GM12878 (cell line): ENCODE measurements around the gene PGAP6. TPM values are rescaled to one million over a fixed set of nuclear protein-coding genes. Genes with fewer than 3 reads are reported as not detected.

Experiments used
- ATAC-seq: fragments of 200-7000 bp; cut with Tn5 transposase; 3 replicates; pipeline ENCODE4 v1.9.1; 2020; ENCODE audit warnings: mild to moderate bottlenecking, moderate library complexity
- BruUV-seq: library from RNA; stranded (reverse); fragments of 400-500 nt; replicated peaks from 2 replicates; lab custom pipeline; 2021; lab: Mats Ljungman, UMichigan
- CTCF ChIA-PET: fragments of 300-600 bp; sonication (Branson Sonifier 250); formaldehyde crosslinking; extraction: SDS; loops from one replicate; lab custom pipeline; 2021; ENCODE audit warnings: inconsistent platforms; lab: Yijun Ruan, JAX
- POLR2A ChIA-PET: fragments of 350-600 bp; formaldehyde crosslinking; extraction: SDS; loops from one replicate; lab custom pipeline; 2021; ENCODE audit warnings: inconsistent platforms; lab: Charles Lee
- RAD21 ChIA-PET: fragments of 300-600 bp; sonication (Branson Sonifier 250); formaldehyde crosslinking; loops from one replicate; lab custom pipeline; 2023; ENCODE audit warnings: antibody characterized with exemption; ENCODE audit not compliant: unreplicated experiment; lab: Charles Lee
- SMC1A ChIA-PET: fragments of 300-600 bp; sonication (Branson Sonifier 250); formaldehyde crosslinking; loops from one replicate; lab custom pipeline; 2023; ENCODE audit not compliant: unreplicated experiment, uncharacterized antibody; lab: Charles Lee
- DNase-seq: peaks from one replicate; pipeline ENCODE4 v3.0.0-alpha.2; 2011; ENCODE audit warnings: low read depth, low spot score
- FAIRE-seq: peaks from 3 replicates; lab custom pipeline; 2011; peaks lifted over from hg19 to GRCh38; lab: Jason Lieb, UNC
- H2AFZ ChIP-seq: 2 replicates; pipeline ENCODE4 v1.6.0; 2011; ENCODE audit warnings: low read depth, low read length, control low read depth; ENCODE audit not compliant: control insufficient read depth
- H3K27ac ChIP-seq: 2 replicates; pipeline ENCODE4 v1.5.1; 2011; ENCODE audit warnings: control low read depth; ENCODE audit not compliant: control insufficient read depth, insufficient read depth
- H3K27me3 ChIP-seq, 2 experiments: replicated peaks in 1 of 2; 2 replicates each; pipeline versions ENCODE4 v1.6.0 to v1.6.1; 2011; ENCODE audit warnings: low read length in 1 of 2; ENCODE audit not compliant: control insufficient read depth in 2 of 2, insufficient read depth in 2 of 2
- H3K36me3 ChIP-seq, 2 experiments: 2 replicates each; pipeline ENCODE4 v1.5.1; 2011; ENCODE audit warnings: low read length in 1 of 2; ENCODE audit not compliant: control insufficient read depth in 2 of 2, insufficient read depth in 2 of 2
- H3K4me1 ChIP-seq: 2 replicates; pipeline ENCODE4 v1.6.1; 2011; ENCODE audit warnings: mild to moderate bottlenecking, low read length, moderate library complexity, mixed read lengths; ENCODE audit not compliant: control insufficient read depth, insufficient read depth
- H3K4me2 ChIP-seq: 2 replicates; pipeline ENCODE4 v1.6.0; 2011; ENCODE audit warnings: control low read depth; ENCODE audit not compliant: control insufficient read depth, insufficient read depth
- H3K4me3 ChIP-seq: fragments of 200-600 bp; sonication (generic); 2 replicates; pipeline ENCODE4 v1.5.1; 2016
- H3K79me2 ChIP-seq: 2 replicates; pipeline ENCODE4 v1.6.0; 2011; ENCODE audit warnings: low read length; ENCODE audit not compliant: control insufficient read depth, insufficient read depth
- H3K9ac ChIP-seq: 2 replicates; pipeline ENCODE4 v1.8.0; 2011; ENCODE audit warnings: low read length, control low read depth, mixed read lengths; ENCODE audit not compliant: control insufficient read depth, insufficient read depth
- H3K9me3 ChIP-seq: replicated peaks from 3 replicates; pipeline ENCODE4 v1.5.1; 2011; ENCODE audit warnings: mild to moderate bottlenecking, low read length; ENCODE audit not compliant: control insufficient read depth, insufficient read depth
- H4K20me1 ChIP-seq: 2 replicates; pipeline ENCODE4 v1.6.0; 2011; ENCODE audit not compliant: control insufficient read depth, insufficient read depth
- BHLHE40 ChIP-seq, 2 experiments: fragments of 450-650 bp in 1 of 2; IDR thresholded peaks; 2 replicates each; pipeline ENCODE4 v1.6.1; 2011 to 2017; ENCODE audit warnings: low read depth in 2 of 2, borderline replicate concordance in 1 of 2, improper control_type of control experiment in 1 of 2, low read length in 1 of 2, mild to moderate bottlenecking in 1 of 2
- GATAD2B ChIP-seq: fragments of 450-650 bp; conservative IDR thresholded peaks from 2 replicates; pipeline ENCODE4 v1.6.1; 2017; ENCODE audit warnings: low read depth, mild to moderate bottlenecking, moderate library complexity
- IKZF1 ChIP-seq: fragments of 450-650 bp; conservative IDR thresholded peaks from 2 replicates; pipeline ENCODE4 v1.6.1; 2017; ENCODE audit warnings: antibody characterized with exemption, mild to moderate bottlenecking
- POLR2AphosphoS2 ChIP-seq: IDR thresholded peaks from 2 replicates; pipeline ENCODE4 v1.6.1; 2011; ENCODE audit warnings: low read depth, mild to moderate bottlenecking, low read length, improper control_type of control experiment, moderate library complexity
- RB1 ChIP-seq: fragments of 450-650 bp; formaldehyde crosslinking; IDR thresholded peaks from 2 replicates; pipeline ENCODE4 v1.6.1; 2017; ENCODE audit warnings: mild to moderate bottlenecking, borderline replicate concordance
- WGBS: methylation state at CpG from one replicate; pipeline ENCODE4 v1.1.6; 2016; ENCODE audit warnings: low lambda C conversion rate; ENCODE audit not compliant: insufficient replicate concordance, insufficient coverage; ENCODE audit errors: missing lambda C conversion rate; 5-methylcytosine and 5-hydroxymethylcytosine counted together
- in situ Hi-C: fragments of 300-500 bp; cut with MboI; formaldehyde crosslinking; loops from 9 replicates; pipeline ENCODE4 v1.14.3; 2018; ENCODE audit warnings: mixed read lengths
- intact Hi-C: fragments of 100-400 bp; cut with micrococcal nuclease; formaldehyde crosslinking; loops from one replicate; pipeline ENCODE4 v1.14.2; 2022; ENCODE audit not compliant: unreplicated experiment
- polyA plus RNA-seq, 11 experiments: library from polyadenylated mRNA; depleted of rRNA in 4 of 11; unstranded in 6 of 11; stranded (reverse) in 5 of 11; fragments of >200 nt; fragmentation: Nextera tagmentation in 4 of 11; fragmentation: Illumina TruSeq in 1 of 11; extraction: Ambion mirVana in 4 of 11; extraction: Trizol in 1 of 11; gene quantifications; 1 replicate in 1 of 11; 2 replicates in 10 of 11; pipeline versions ENCODE4 v1.2.1 to v1.2.3, GENCODE V29; 2011 to 2016; ENCODE audit warnings: inconsistent platforms in 2 of 11, missing spikeins in 2 of 11, low read depth in 1 of 11
- total RNA-seq, 4 experiments: library from RNA; depleted of rRNA in 3 of 4; stranded (reverse); fragments of >200 nt in 3 of 4; fragmentation: Illumina TruSeq in 1 of 4; extraction: Trizol in 1 of 4; gene quantifications; 2 replicates each; pipeline versions ENCODE4 v1.2.1 to v1.2.3, GENCODE V29; 2013 to 2021
- TF ChIP-seq, protein P1 (sequence below): fragments of 450-650 bp; IDR thresholded peaks from 2 replicates; pipeline ENCODE4 v1.6.1; 2016; ENCODE audit warnings: mild to moderate bottlenecking
- TF ChIP-seq, protein P2 (sequence below): IDR thresholded peaks from 2 replicates; pipeline ENCODE4 v1.6.1; 2012; ENCODE audit warnings: improper control_type of control experiment, low read depth, low read length; ENCODE audit not compliant: insufficient replicate concordance

PGAP6 gene
- total and polyA plus RNA-seq, 10 of the 15 experiments (the other 5 are each of a cell fraction or from before 2014, with no cell fraction given), result 0.76 to 48.8 (median 18.4) TPM

GRCh38 chr16:426906-427249, 45.1 kb upstream of the PGAP6 start:
- Histone ChIP-seq H3K27ac (no peak overlapping the region), H3K4me2 (peak overlapping the region; percentile 91), H3K9me3 (no peaks in the 10 kb centered on the region), H3K9ac (peak overlapping the region; percentile 36), H3K4me1 (peaks cover 15% of the 10 kb centered on the region), H3K4me3 (peak overlapping the region; percentile 76), H4K20me1 (no peaks in the 10 kb centered on the region), H3K79me2 (peaks cover 11% of the 10 kb centered on the region), H3K27me3 (peaks cover 0 to 3% of the 10 kb centered on the region in 2 experiments; a peak in 1 of 4 replicates), H3K36me3 (no peaks in the 10 kb centered on the region), H2AFZ (0 out of 2 replicates have a peak overlapping the region, but pooled peaks have one; percentile 24)
- ChIA-PET POLR2A (interaction anchor here (0.7 to 1.1 kb wide), 2 partner anchors 15 to 99 kb away, joined by 3 to 4 read pairs; no protein-coding TSS in a partner anchor), CTCF (interaction anchor here (0.6 kb wide), 1 partner anchor 19 kb away, joined by 3 read pairs; no protein-coding TSS in a partner anchor), SMC1A (interaction anchor here (0.5 to 1.1 kb wide), 2 partner anchors 25 to 193 kb away, joined by 3 read pairs; partner anchors contain the start of gene DECR2), RAD21 (no interaction called here)
- DNase-seq (no peak), ATAC-seq (no peak), FAIRE-seq (no peak)
- no TSS peak for BruUV-seq
- 2% methylated on average over 13 of the region's 13 CpGs for WGBS
- no peak for TF ChIP-seq RB1
- TF ChIP-seq, protein P1, sequence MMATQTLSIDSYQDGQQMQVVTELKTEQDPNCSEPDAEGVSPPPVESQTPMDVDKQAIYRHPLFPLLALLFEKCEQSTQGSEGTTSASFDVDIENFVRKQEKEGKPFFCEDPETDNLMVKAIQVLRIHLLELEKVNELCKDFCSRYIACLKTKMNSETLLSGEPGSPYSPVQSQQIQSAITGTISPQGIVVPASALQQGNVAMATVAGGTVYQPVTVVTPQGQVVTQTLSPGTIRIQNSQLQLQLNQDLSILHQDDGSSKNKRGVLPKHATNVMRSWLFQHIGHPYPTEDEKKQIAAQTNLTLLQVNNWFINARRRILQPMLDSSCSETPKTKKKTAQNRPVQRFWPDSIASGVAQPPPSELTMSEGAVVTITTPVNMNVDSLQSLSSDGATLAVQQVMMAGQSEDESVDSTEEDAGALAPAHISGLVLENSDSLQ, result 0 out of 2 replicates have a peak, but pooled peaks have one; percentile 14
- intact Hi-C loops, result loop anchor here (1.0 kb wide), 1 partner anchor 23 kb away; no protein-coding TSS in a partner anchor
- in situ Hi-C loops, result no loop called here

GRCh38 chr16:426115-426905, 44.5 kb upstream of the PGAP6 start:
- Histone ChIP-seq H3K4me1 (peaks cover 15% of the 10 kb centered on the region), H3K36me3 (no peaks in the 10 kb centered on the region), H3K9me3 (no peaks in the 10 kb centered on the region), H3K4me2 (peak overlapping the region; percentile 91), H2AFZ (peak overlapping the region; percentile 24; the same call in 1 of the 2 replicates), H3K4me3 (peak overlapping the region; percentile 76), H3K79me2 (peaks cover 11% of the 10 kb centered on the region), H3K27me3 (peaks cover 0 to 3% of the 10 kb centered on the region in 2 experiments; a peak in 1 of 4 replicates), H3K9ac (peak overlapping the region; percentile 36), H4K20me1 (no peaks in the 10 kb centered on the region), H3K27ac (no peak overlapping the region)
- FAIRE-seq (no peak), DNase-seq (no peak), ATAC-seq (peak; percentile 8; the same call in 2 of the 3 replicates)
- ChIA-PET CTCF (no interaction called here), SMC1A (interaction anchor here (0.5 to 1.1 kb wide), 2 partner anchors 25 to 193 kb away, joined by 3 read pairs; partner anchors contain the start of gene DECR2), RAD21 (interaction anchor here (1.0 kb wide), 1 partner anchor 40 kb away, joined by 3 read pairs; no protein-coding TSS in a partner anchor), POLR2A (interaction anchor here (0.7 to 1.1 kb wide), 2 partner anchors 14 to 100 kb away, joined by 3 to 4 read pairs; no protein-coding TSS in a partner anchor)
- no TSS peak for BruUV-seq
- WGBS, result under 1% methylated on average over 61 of the region's 97 CpGs
- intact Hi-C loops (no loop called here), in situ Hi-C loops (no loop called here)
- TF ChIP-seq IKZF1, result peak; percentile 55
- TF ChIP-seq, protein P2, sequence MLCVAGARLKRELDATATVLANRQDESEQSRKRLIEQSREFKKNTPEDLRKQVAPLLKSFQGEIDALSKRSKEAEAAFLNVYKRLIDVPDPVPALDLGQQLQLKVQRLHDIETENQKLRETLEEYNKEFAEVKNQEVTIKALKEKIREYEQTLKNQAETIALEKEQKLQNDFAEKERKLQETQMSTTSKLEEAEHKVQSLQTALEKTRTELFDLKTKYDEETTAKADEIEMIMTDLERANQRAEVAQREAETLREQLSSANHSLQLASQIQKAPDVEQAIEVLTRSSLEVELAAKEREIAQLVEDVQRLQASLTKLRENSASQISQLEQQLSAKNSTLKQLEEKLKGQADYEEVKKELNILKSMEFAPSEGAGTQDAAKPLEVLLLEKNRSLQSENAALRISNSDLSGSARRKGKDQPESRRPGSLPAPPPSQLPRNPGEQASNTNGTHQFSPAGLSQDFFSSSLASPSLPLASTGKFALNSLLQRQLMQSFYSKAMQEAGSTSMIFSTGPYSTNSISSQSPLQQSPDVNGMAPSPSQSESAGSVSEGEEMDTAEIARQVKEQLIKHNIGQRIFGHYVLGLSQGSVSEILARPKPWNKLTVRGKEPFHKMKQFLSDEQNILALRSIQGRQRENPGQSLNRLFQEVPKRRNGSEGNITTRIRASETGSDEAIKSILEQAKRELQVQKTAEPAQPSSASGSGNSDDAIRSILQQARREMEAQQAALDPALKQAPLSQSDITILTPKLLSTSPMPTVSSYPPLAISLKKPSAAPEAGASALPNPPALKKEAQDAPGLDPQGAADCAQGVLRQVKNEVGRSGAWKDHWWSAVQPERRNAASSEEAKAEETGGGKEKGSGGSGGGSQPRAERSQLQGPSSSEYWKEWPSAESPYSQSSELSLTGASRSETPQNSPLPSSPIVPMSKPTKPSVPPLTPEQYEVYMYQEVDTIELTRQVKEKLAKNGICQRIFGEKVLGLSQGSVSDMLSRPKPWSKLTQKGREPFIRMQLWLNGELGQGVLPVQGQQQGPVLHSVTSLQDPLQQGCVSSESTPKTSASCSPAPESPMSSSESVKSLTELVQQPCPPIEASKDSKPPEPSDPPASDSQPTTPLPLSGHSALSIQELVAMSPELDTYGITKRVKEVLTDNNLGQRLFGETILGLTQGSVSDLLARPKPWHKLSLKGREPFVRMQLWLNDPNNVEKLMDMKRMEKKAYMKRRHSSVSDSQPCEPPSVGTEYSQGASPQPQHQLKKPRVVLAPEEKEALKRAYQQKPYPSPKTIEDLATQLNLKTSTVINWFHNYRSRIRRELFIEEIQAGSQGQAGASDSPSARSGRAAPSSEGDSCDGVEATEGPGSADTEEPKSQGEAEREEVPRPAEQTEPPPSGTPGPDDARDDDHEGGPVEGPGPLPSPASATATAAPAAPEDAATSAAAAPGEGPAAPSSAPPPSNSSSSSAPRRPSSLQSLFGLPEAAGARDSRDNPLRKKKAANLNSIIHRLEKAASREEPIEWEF, result no peak
- TF ChIP-seq GATAD2B, result peak; percentile 26; the same call in 1 of the 2 replicates
- TF ChIP-seq POLR2AphosphoS2, result no peak
- TF ChIP-seq BHLHE40 (IDR thresholded peaks at IDR 0.05; ENCODE audit: borderline replicate concordance in 1 of 2, low read depth in 2 of 2, low read length in 1 of 2), result 0 out of 4 replicates have a peak, but pooled peaks of 1 of the 2 experiments have one; percentile 6
